C4-2B (cell line): ENCODE measurements around the gene SNAP29.

Source experiments
- H3K27ac ChIP-seq: fragments of 450-650 bp; 2 replicates; pipeline ENCODE4 v1.5.1; 2017
- CTCF ChIP-seq: fragments of 450-650 bp; conservative IDR thresholded peaks from 2 replicates; pipeline ENCODE4 v1.5.1; 2017; ENCODE audit warnings: mild to moderate bottlenecking
- ZFX ChIP-seq: fragments of 450-650 bp; IDR thresholded peaks from 2 replicates; pipeline ENCODE4 v1.6.1; 2017

SNAP29 gene

GRCh38 chr22:20869234-20869633 is 10.4 kb downstream of the SNAP29 start:
- H3K27ac ChIP-seq, result no peak overlapping the region; the same call in 1 of the 2 replicates
- TF ChIP-seq ZFX (no peak), CTCF (no peak)

GRCh38 chr22:20873214-20873613 is 14.4 kb downstream of the SNAP29 start:
- no peak overlapping the region for H3K27ac ChIP-seq
- TF ChIP-seq CTCF (no peak), ZFX (no peak)

GRCh38 chr22:20875296-20875695 is 16.5 kb downstream of the SNAP29 start:
- no peak overlapping the region for H3K27ac ChIP-seq
- TF ChIP-seq ZFX (no peak), CTCF (no peak)

GRCh38 chr22:20877715-20878114 is 18.9 kb downstream of the SNAP29 start:
- H3K27ac ChIP-seq, result no peak overlapping the region
- no peak for TF ChIP-seq CTCF
- TF ChIP-seq ZFX, result no peak

GRCh38 chr22:20881231-20881630 is 22.4 kb downstream of the SNAP29 start:
- no peak for TF ChIP-seq CTCF
- TF ChIP-seq ZFX, result no peak
- no peak overlapping the region for H3K27ac ChIP-seq

GRCh38 chr22:20881869-20882815 is 23.3 kb downstream of the SNAP29 start:
- TF ChIP-seq CTCF (no peak), ZFX (no peak)
- H3K27ac ChIP-seq, result no peak overlapping the region

GRCh38 chr22:20882855-20883254 is 24.0 kb downstream of the SNAP29 start:
- H3K27ac ChIP-seq, result no peak overlapping the region
- TF ChIP-seq CTCF, result no peak
- TF ChIP-seq ZFX, result no peak
